GM15510 (cell line): ENCODE measurements around the gene GADD45G.

ENCODE experiments used
- POLR2A ChIP-seq: IDR thresholded peaks from 3 replicates; pipeline ENCODE4 v1.6.1; 2011; ENCODE audit warnings: borderline replicate concordance; ENCODE audit not compliant: insufficient read length; ENCODE audit errors: extremely low read depth

The GADD45G gene

GRCh38 chr9:89600831-89601230 lies 4.0 kb upstream of the GADD45G start:
- TF ChIP-seq POLR2A: no peak

DNA sequence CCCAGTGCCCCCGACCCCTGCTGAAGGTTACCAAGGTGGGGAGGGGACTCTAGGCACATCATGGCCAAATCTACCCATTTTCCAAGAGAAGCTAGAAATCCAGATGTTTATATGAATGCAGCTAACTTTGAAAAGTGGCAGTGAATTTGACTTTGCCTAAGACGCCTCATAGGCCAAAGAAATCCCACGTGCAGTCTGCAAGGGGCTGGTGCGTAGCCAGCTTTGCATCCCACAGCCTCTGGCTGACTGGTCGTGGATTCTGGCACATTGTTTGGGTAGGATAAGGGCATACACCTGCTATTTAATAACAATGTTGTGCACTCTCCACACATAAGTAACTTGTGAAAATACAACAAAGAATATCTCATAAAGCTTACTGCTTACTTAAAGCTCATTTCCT lies 3.5 kb upstream of the GADD45G start:
- TF ChIP-seq POLR2A: no peak

DNA sequence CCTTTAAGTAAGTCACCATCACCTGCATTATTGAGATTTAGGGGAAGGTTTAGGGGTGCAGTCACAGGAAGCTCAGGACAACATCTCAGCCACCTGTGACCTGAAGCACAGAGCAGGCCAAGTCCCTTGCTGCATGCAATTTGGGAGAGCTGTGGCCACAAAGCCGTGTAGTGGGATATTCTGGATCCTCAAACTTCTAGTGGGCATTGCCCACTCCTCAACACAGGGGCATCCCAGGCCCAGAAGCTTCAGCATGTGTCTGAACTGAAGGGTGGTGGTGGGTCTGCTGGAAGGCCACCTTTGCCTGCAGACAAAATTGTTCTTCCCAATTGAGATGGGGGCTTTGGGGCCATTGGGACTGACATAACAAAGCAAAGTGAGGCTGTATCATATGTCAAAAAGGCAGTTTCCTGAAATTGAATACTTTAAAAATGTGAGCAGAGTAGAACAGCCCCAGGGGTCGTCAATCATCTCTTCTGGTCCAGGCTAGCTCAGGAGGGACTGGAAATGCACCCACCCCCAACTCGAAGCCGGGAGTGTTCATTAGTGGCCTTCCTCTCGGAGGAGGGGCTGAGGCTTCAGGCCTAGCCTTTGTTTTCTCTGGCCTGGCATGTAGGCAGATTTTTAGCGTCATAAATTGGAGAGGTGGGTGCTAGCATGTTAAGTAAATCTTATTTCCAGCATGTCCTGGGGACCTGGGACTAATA lies 2.8 kb upstream of the GADD45G start:
- no peak for TF ChIP-seq POLR2A

GRCh38 chr9:89602978-89603766 lies 1.6 kb upstream of the GADD45G start:
- TF ChIP-seq POLR2A: no peak

DNA sequence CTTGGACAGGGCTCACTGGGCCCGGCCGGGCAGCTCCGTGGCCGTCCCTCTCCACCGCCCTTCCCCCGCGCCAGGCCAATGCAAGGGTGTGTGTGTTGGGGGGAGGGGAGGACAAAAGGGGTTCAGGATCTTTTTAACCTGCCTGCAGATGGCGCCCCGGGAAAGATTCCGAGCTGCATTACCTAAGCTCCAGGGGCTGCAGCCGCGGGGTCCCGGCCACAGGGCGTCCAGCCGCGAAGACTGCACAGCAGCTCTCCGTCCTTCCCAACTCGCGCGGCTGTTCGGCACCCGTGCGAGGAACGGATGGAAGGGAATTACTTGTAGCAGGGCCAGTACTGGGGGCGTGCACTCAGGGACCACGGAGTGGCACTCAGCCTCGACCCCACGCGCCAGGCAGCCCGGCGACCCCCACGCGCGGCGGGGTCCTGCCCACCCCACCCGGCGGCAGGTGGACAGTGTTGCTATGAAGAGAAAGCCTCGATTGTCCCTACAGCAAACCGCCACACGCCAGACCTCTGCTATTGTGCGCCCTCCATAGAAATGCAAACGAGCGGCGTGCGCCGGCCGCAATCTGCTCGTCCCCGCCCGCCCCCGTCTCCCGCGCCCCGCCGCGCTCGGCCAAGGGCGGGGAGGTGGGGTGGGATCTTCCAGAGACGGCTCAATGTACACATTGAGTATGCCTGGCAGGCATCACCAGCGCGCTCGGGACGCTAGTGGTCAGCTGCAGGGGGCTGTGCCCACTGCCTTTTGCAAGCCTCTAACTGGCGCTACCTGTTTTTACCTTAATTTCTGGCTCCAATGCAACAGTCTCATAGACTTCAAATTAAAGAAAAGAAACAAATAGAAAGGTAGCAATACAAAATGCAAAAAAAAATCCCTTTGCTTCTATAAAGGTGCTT lies 796 bp upstream of the GADD45G start:
- TF ChIP-seq POLR2A: no peak

GRCh38 chr9:89605465-89606048 lies 745 bp downstream of the GADD45G start:
- TF ChIP-seq POLR2A: no peak

DNA sequence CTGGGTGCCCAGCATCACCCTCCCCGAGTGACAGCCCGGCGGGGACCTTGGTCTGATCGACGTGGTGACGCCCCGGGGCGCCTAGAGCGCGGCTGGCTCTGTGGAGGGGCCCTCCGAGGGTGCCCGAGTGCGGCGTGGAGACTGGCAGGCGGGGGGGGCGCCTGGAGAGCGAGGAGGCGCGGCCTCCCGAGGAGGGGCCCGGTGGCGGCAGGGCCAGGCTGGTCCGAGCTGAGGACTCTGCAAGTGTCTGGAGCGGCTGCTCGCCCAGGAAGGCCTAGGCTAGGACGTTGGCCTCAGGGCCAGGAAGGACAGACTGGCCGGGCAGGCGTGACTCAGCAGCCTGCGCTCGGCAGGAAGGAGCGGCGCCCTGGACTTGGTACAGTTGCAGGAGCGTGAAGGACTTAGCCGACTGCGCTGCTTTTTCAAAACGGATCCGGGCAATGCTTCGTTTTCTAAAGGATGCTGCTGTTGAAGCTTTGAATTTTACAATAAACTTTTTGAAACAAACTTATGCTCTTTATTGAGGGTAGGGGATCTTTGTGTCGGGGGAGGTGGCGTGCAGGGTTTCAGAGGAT lies 1.3 kb downstream of the GADD45G start:
- no peak for TF ChIP-seq POLR2A

DNA sequence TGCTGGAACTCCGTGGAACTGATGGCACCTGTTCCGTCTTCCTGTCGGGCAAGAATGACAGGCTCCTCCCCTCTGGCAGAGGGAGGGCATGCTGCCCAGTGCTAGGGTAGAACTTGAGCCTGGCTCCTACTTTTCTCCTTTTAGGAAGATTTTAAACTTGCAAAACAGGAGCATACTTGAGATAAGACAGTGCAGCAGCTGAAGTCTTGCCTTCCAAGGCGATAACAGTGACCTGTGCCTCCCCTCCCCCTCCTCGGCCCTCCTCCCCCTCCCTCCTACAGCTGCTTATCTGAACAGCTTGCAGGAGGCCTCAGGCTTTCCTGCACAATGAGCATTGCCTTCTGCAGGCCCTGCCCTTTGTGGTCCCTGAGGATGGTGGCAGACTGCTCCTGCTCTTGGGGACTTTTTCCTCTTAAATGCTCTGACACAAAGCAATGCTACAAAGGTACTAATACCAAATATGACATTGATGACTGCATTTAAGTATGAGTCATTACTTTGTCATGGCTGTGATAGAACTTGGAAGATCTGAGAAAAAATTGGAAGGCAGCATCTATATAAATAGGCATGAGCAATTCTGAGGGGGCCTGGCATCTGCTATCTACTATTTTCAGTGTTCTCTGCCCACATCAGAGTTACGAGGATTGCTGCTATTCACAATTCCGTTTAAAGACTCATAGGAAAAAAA lies 2.0 kb downstream of the GADD45G start:
- TF ChIP-seq POLR2A: no peak

GRCh38 chr9:89608641-89609335 lies 4.0 kb downstream of the GADD45G start:
- no peak for TF ChIP-seq POLR2A

GRCh38 chr9:89609426-89610006 lies 4.7 kb downstream of the GADD45G start:
- TF ChIP-seq POLR2A: no peak

- TF ChIP-seq POLR2A: no peak
Observed at GRCh38 chr9:89610391-89610925, 5.6 kb downstream of the GADD45G start.

DNA sequence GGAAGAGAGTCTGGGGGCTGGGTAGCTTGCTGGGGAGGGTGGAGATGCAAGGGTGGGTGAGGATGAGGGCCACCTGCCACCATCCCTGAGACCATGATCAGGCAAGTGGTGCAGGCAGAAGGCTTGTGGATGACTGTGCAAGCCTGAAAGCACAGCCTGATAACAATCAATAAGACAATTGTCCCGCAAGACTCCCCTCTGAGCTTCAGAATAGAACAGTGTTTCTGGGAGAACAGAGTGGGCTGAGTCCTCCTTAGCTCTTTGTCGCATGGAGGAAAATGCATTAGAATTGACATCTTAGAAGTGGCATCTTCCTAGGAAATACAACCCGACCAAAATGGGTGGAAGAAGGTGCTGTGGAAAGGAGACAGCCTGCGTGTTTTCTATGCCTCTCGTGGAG lies 6.6 kb downstream of the GADD45G start:
- no peak for TF ChIP-seq POLR2A
